CD14-positive monocyte (primary cell): ENCODE results near the gene NAPSA. TPM values are rescaled to one million over a fixed set of nuclear protein-coding genes. Genes with fewer than 3 reads are reported as not detected.
A peak's percentile ranks its signal among the peaks of the same experiment; 100 is the strongest.

ENCODE experiments used
- DNase-seq, 3 donors: peaks; one replicate each; pipeline ENCODE4 v3.0.0-alpha.2; 2011 to 2022
- H2AFZ ChIP-seq: 2 replicates; pipeline ENCODE4 v1.6.0; 2012; ENCODE audit warnings: mild to moderate bottlenecking, low read depth, low read length, inconsistent platforms; ENCODE audit not compliant: insufficient read depth, poor library complexity, severe bottlenecking
- H3K27ac ChIP-seq, 2 donors: 1 replicate in 1 of 2; 2 replicates in 1 of 2; pipeline ENCODE4 v1.5.1; 2012 to 2013; ENCODE audit warnings: low read length in 2 of 2, control low read depth in 1 of 2, inconsistent platforms in 1 of 2, low read depth in 1 of 2, mild to moderate bottlenecking in 1 of 2
- H3K27me3 ChIP-seq, 2 donors: one replicate each; pipeline versions ENCODE4 v1.6.0 to v1.6.1; 2011 to 2013; ENCODE audit warnings: low read length in 2 of 2; ENCODE audit not compliant: control insufficient read depth in 2 of 2, insufficient read depth in 2 of 2
- H3K36me3 ChIP-seq, 2 donors: replicated peaks in 1 of 2; 1 replicate in 1 of 2; 2 replicates in 1 of 2; pipeline versions ENCODE4 v1.5.1 to v1.6.1; 2012 to 2013; ENCODE audit warnings: low read length in 2 of 2, control low read depth in 1 of 2, inconsistent platforms in 1 of 2, mild to moderate bottlenecking in 1 of 2; ENCODE audit not compliant: insufficient read depth in 2 of 2, control insufficient read depth in 1 of 2
- H3K4me1 ChIP-seq, 2 donors: 1 replicate in 1 of 2; 2 replicates in 1 of 2; pipeline versions ENCODE4 v1.5.1 to v1.6.1; 2012 to 2013; ENCODE audit warnings: low read length in 2 of 2, control low read depth in 1 of 2, inconsistent platforms in 1 of 2, mild to moderate bottlenecking in 1 of 2, moderate library complexity in 1 of 2; ENCODE audit not compliant: insufficient read depth in 2 of 2, control insufficient read depth in 1 of 2
- H3K4me2 ChIP-seq: replicated peaks from 2 replicates; pipeline ENCODE3; 2012; ENCODE audit warnings: low read length, moderate library complexity, mild to moderate bottlenecking; ENCODE audit not compliant: poor library complexity, severe bottlenecking; ENCODE audit errors: extremely low read depth
- H3K4me3 ChIP-seq, 3 experiments: fragments of 200-600 bp in 1 of 3; sonication (generic) in 1 of 3; replicated peaks in 1 of 3; 1 replicate in 2 of 3; 2 replicates in 1 of 3; pipeline ENCODE4 v1.5.1; 2011 to 2013; ENCODE audit warnings: low read length in 3 of 3, mild to moderate bottlenecking in 3 of 3, control low read depth in 2 of 3, low read depth in 2 of 3, inconsistent platforms in 1 of 3, moderate library complexity in 1 of 3
- H3K79me2 ChIP-seq: 2 replicates; pipeline ENCODE4 v1.6.0; 2012; ENCODE audit warnings: mild to moderate bottlenecking, control low read depth, inconsistent platforms, low read length, moderate library complexity; ENCODE audit not compliant: insufficient read depth
- H3K9ac ChIP-seq: 2 replicates; pipeline ENCODE4 v1.6.0; 2017; ENCODE audit warnings: low read length, mild to moderate bottlenecking; ENCODE audit not compliant: insufficient read depth, poor library complexity, severe bottlenecking
- H3K9me3 ChIP-seq, 2 donors: replicated peaks in 1 of 2; 1 replicate in 1 of 2; 2 replicates in 1 of 2; pipeline versions ENCODE4 v1.5.1 to v1.6.1; 2012 to 2013; ENCODE audit warnings: low read length in 2 of 2, control low read depth in 1 of 2; ENCODE audit not compliant: control insufficient read depth in 1 of 2, insufficient read depth in 1 of 2
- H4K20me1 ChIP-seq: 2 replicates; pipeline ENCODE4 v1.6.0; 2012; ENCODE audit warnings: mild to moderate bottlenecking, low read length, control low read depth, moderate library complexity; ENCODE audit not compliant: insufficient read depth
- H3K27ac Mint-ChIP-seq, 7 donors: one replicate each; pipeline ENCODE4 v1.8.0; 2020; ENCODE audit warnings: mild to moderate bottlenecking in 7 of 7, mixed read lengths in 7 of 7, moderate library complexity in 6 of 7, inconsistent platforms in 2 of 7
- H3K27me3 Mint-ChIP-seq, 3 donors: one replicate each; pipeline ENCODE4 v1.8.0; 2021 to 2022; ENCODE audit warnings: low read depth in 3 of 3, mild to moderate bottlenecking in 3 of 3, mixed read lengths in 3 of 3, moderate library complexity in 3 of 3, inconsistent platforms in 1 of 3
- H3K36me3 Mint-ChIP-seq, 2 donors: one replicate each; pipeline ENCODE4 v1.8.0; 2020; ENCODE audit warnings: mixed read lengths in 2 of 2, inconsistent platforms in 1 of 2, mild to moderate bottlenecking in 1 of 2
- H3K4me1 Mint-ChIP-seq: one replicate; pipeline ENCODE4 v1.8.0; 2020; ENCODE audit warnings: mild to moderate bottlenecking, mixed read lengths
- H3K4me3 Mint-ChIP-seq, 2 donors: one replicate each; pipeline ENCODE4 v1.8.0; 2020; ENCODE audit warnings: mild to moderate bottlenecking in 2 of 2, mixed read lengths in 2 of 2, moderate library complexity in 1 of 2
- H3K9me3 Mint-ChIP-seq, 7 donors: one replicate each; pipeline ENCODE4 v1.8.0; 2020 to 2022; ENCODE audit warnings: mixed read lengths in 7 of 7, mild to moderate bottlenecking in 6 of 7, moderate library complexity in 6 of 7, inconsistent platforms in 2 of 7
- CTCF ChIP-seq: fragments of 200-600 bp; IDR thresholded peaks from one replicate; pipeline ENCODE4 v1.8.0; 2022; ENCODE audit warnings: antibody characterized with exemption, mild to moderate bottlenecking
- WGBS: methylation state at CpG from one replicate; pipeline ENCODE4 v1.1.5; 2013; ENCODE audit warnings: missing lambda C conversion rate; ENCODE audit not compliant: insufficient coverage; 5-methylcytosine and 5-hydroxymethylcytosine counted together
- intact Hi-C, 2 donors: fragments of 100-400 bp; cut with micrococcal nuclease; formaldehyde crosslinking; loops; one replicate each; pipeline versions ENCODE4 v1.15.0 to v1.15.1; 2023
- polyA plus RNA-seq, 3 donors: library from polyadenylated mRNA; depleted of rRNA in 1 of 3; unstranded in 2 of 3; stranded (reverse) in 1 of 3; fragments of 300-500 nt in 2 of 3; fragments of >200 nt in 1 of 3; fragmentation: Illumina TruSeq in 2 of 3; gene quantifications; 1 replicate in 2 of 3; 2 replicates in 1 of 3; pipeline ENCODE4 v1.2.3, GENCODE V29; 2012 to 2021

NAPSA gene
- polyA plus RNA-seq, 3 donors = 0.27 to 1.3 (median 0.52) TPM

GRCh38 chr19:50310759-50311465, 54.5 kb downstream of the NAPSA start:
- intact Hi-C loops = no loop called here
- Histone ChIP-seq H2AFZ (no peak overlapping the region), H3K9me3 (peaks cover 0 to 24% of the 10 kb centered on the region in 2 donors), H3K4me2 (no peak overlapping the region), H3K79me2 (no peaks in the 10 kb centered on the region), H3K4me1 (peaks cover 0 to 3% of the 10 kb centered on the region in 2 donors), H3K36me3 (no peaks in the 10 kb centered on the region), H3K27ac (no peak overlapping the region), H3K27me3 (peaks cover 36 to 62% of the 10 kb centered on the region in 2 donors), H4K20me1 (no peaks in the 10 kb centered on the region), H3K9ac (no peak overlapping the region), H3K4me3 (no peak overlapping the region)
- peaks cover 3% of the 10 kb centered on the region for H3K4me1 Mint-ChIP-seq
- TF ChIP-seq CTCF = no peak
- peaks cover 64 to 84% (median 71%) of the 10 kb centered on the region in 3 donors for H3K27me3 Mint-ChIP-seq
- H3K9me3 Mint-ChIP-seq = peaks cover 0 to 31% (median 14%) of the 10 kb centered on the region in 7 donors
- no peak for DNase-seq
- no peak overlapping the region for H3K27ac Mint-ChIP-seq
- peak overlapping the region in 1 of 2 donors; percentile 37 for H3K4me3 Mint-ChIP-seq
- 63% methylated on average over 4 of the region's 10 CpGs for WGBS
- peaks cover 0 to 2% of the 10 kb centered on the region in 2 donors for H3K36me3 Mint-ChIP-seq

GRCh38 chr19:50309396-50310125, 55.9 kb downstream of the NAPSA start:
- Histone ChIP-seq H3K27me3 (peaks cover 27 to 49% of the 10 kb centered on the region in 2 donors), H3K9ac (no peak overlapping the region), H3K4me1 (no peaks in the 10 kb centered on the region), H3K79me2 (no peaks in the 10 kb centered on the region), H3K9me3 (peaks cover 0 to 21% of the 10 kb centered on the region in 2 donors), H2AFZ (no peak overlapping the region), H4K20me1 (no peaks in the 10 kb centered on the region), H3K36me3 (no peaks in the 10 kb centered on the region), H3K4me3 (no peak overlapping the region), H3K27ac (no peak overlapping the region), H3K4me2 (no peak overlapping the region)
- H3K4me3 Mint-ChIP-seq = peak overlapping the region; percentile 6 to 35
- no peaks in the 10 kb centered on the region for H3K36me3 Mint-ChIP-seq
- DNase-seq = no peak
- H3K27ac Mint-ChIP-seq = no peak overlapping the region
- H3K9me3 Mint-ChIP-seq = peaks cover 0 to 23% (median 11%) of the 10 kb centered on the region in 7 donors
- 79% methylated on average over 13 of the region's 16 CpGs for WGBS
- no peak for TF ChIP-seq CTCF
- no peaks in the 10 kb centered on the region for H3K4me1 Mint-ChIP-seq
- H3K27me3 Mint-ChIP-seq = peaks cover 58 to 78% (median 69%) of the 10 kb centered on the region in 3 donors
- intact Hi-C loops = no loop called here
